IMR-90 (cell line): ENCODE measurements around the gene TNNI2. TPM values are rescaled to one million over a fixed set of nuclear protein-coding genes. Genes with fewer than 3 reads are reported as not detected.

ENCODE experiments used
- ATAC-seq: fragments of 200-7000 bp; cut with Tn5 transposase; 2 replicates; pipeline ENCODE4 v1.9.1; 2020; ENCODE audit warnings: low read depth, mild to moderate bottlenecking, moderate library complexity
- BruUV-seq: library from RNA; stranded (reverse); fragments of 400-500 nt; replicated peaks from 2 replicates; lab custom pipeline; 2021; lab: Mats Ljungman, UMichigan
- CTCF ChIA-PET: fragments of 300-600 bp; formaldehyde crosslinking; extraction: SDS; loops from one replicate; lab custom pipeline; 2021; ENCODE audit warnings: antibody characterized with exemption; lab: Yijun Ruan, JAX
- POLR2A ChIA-PET: fragments of 300-600 bp; sonication (Branson Sonifier 250); formaldehyde crosslinking; loops from one replicate; lab custom pipeline; 2022; ENCODE audit warnings: antibody characterized with exemption; ENCODE audit not compliant: unreplicated experiment; lab: Charles Lee
- DNase-seq: peaks from one replicate; pipeline ENCODE4 v3.0.0; 2013
- H2AFZ ChIP-seq: replicated peaks from 2 replicates; pipeline ENCODE3; 2013; ENCODE audit warnings: low read length, mild to moderate bottlenecking; ENCODE audit not compliant: poor library complexity
- H2AK5ac ChIP-seq: 2 replicates; pipeline ENCODE4 v1.6.1; 2013; ENCODE audit warnings: low read depth, low read length, inconsistent platforms
- H2AK9ac ChIP-seq: replicated peaks from 2 replicates; pipeline ENCODE3; 2013; ENCODE audit warnings: mild to moderate bottlenecking, low read depth, low read length, moderate library complexity; ENCODE audit not compliant: poor library complexity
- H2BK120ac ChIP-seq: 2 replicates; pipeline ENCODE4 v1.6.1; 2013; ENCODE audit warnings: low read depth, low read length, inconsistent platforms
- H2BK15ac ChIP-seq: 3 replicates; pipeline ENCODE4 v1.6.1; 2013; ENCODE audit warnings: low read depth, low read length, inconsistent platforms
- H2BK20ac ChIP-seq: 2 replicates; pipeline ENCODE4 v1.6.1; 2013; ENCODE audit warnings: low read depth, mild to moderate bottlenecking, inconsistent platforms, low read length, moderate library complexity
- H2BK5ac ChIP-seq: 2 replicates; pipeline ENCODE4 v1.6.1; 2013; ENCODE audit warnings: mild to moderate bottlenecking, low read depth, low read length, inconsistent platforms; ENCODE audit not compliant: poor library complexity, severe bottlenecking
- H3K14ac ChIP-seq: replicated peaks from 2 replicates; pipeline ENCODE4 v1.6.1; 2013; ENCODE audit warnings: low read depth, low read length, inconsistent platforms
- H3K18ac ChIP-seq: 2 replicates; pipeline ENCODE4 v1.6.1; 2013; ENCODE audit warnings: low read depth, low read length, control low read depth
- H3K23ac ChIP-seq: 2 replicates; pipeline ENCODE4 v1.6.1; 2013; ENCODE audit warnings: low read depth, low read length, inconsistent platforms
- H3K27ac ChIP-seq: 2 replicates; pipeline ENCODE4 v1.5.1; 2013; ENCODE audit warnings: mild to moderate bottlenecking, control low read depth, low read length; ENCODE audit not compliant: insufficient read depth
- H3K27me3 ChIP-seq: 2 replicates; pipeline ENCODE4 v1.6.1; 2013; ENCODE audit warnings: low read length; ENCODE audit not compliant: control insufficient read depth, insufficient read depth
- H3K36me3 ChIP-seq: 2 replicates; pipeline ENCODE4 v1.6.1; 2013; ENCODE audit warnings: low read length, mixed read lengths; ENCODE audit not compliant: control insufficient read depth, insufficient read depth
- H3K4ac ChIP-seq: 2 replicates; pipeline ENCODE4 v1.6.1; 2013; ENCODE audit warnings: low read depth, low read length, inconsistent platforms
- H3K4me1 ChIP-seq: 2 replicates; pipeline ENCODE4 v1.6.1; 2013; ENCODE audit warnings: low read length, mixed read lengths; ENCODE audit not compliant: control insufficient read depth, insufficient read depth
- H3K4me2 ChIP-seq: 2 replicates; pipeline ENCODE4 v1.6.1; 2013; ENCODE audit warnings: low read depth, mild to moderate bottlenecking, control low read depth, low read length, moderate library complexity
- H3K4me3 ChIP-seq: 2 replicates; pipeline ENCODE4 v1.5.1; 2013; ENCODE audit warnings: low read depth, mild to moderate bottlenecking, control low read depth, low read length, moderate library complexity; ENCODE audit not compliant: insufficient read depth
- H3K56ac ChIP-seq: 2 replicates; pipeline ENCODE4 v1.6.1; 2013; ENCODE audit warnings: low read length, inconsistent platforms; ENCODE audit not compliant: insufficient read depth; ENCODE audit errors: extremely low read depth
- H3K79me1 ChIP-seq, 2 experiments: 2 replicates each; pipeline ENCODE4 v1.6.1; 2013; ENCODE audit warnings: low read length in 2 of 2, inconsistent platforms in 1 of 2, low read depth in 1 of 2
- H3K9ac ChIP-seq: 2 replicates; pipeline ENCODE4 v1.6.1; 2013; ENCODE audit warnings: low read depth, low read length, control low read depth
- H3K9me1 ChIP-seq: 2 replicates; pipeline ENCODE4 v1.6.1; 2013; ENCODE audit warnings: low read length, inconsistent platforms; ENCODE audit not compliant: insufficient read depth
- H3K9me3 ChIP-seq: 2 replicates; pipeline ENCODE4 v1.6.1; 2013; ENCODE audit warnings: low read length; ENCODE audit not compliant: control insufficient read depth, insufficient read depth
- H4K20me1 ChIP-seq: 2 replicates; pipeline ENCODE4 v1.6.1; 2013; ENCODE audit warnings: low read length, inconsistent platforms; ENCODE audit not compliant: insufficient read depth
- H4K5ac ChIP-seq: 2 replicates; pipeline ENCODE4 v1.6.1; 2013; ENCODE audit warnings: mild to moderate bottlenecking, low read depth, low read length, control low read depth
- H4K8ac ChIP-seq, 2 experiments: 2 replicates each; pipeline ENCODE4 v1.6.1; 2013; ENCODE audit warnings: low read depth in 2 of 2, low read length in 2 of 2, control low read depth in 1 of 2, inconsistent platforms in 1 of 2
- H4K91ac ChIP-seq: 2 replicates; pipeline ENCODE4 v1.6.1; 2013; ENCODE audit warnings: low read depth, low read length, inconsistent platforms; ENCODE audit not compliant: insufficient read depth
- BHLHE40 ChIP-seq: fragments of 150-350 bp; IDR thresholded peaks from 2 replicates; pipeline ENCODE4 v1.6.1; 2016; ENCODE audit warnings: mild to moderate bottlenecking, low read depth, low read length
- CEBPB ChIP-seq: IDR thresholded peaks from 2 replicates; pipeline ENCODE4 v1.6.1; 2012; ENCODE audit warnings: low read depth, low read length, improper control_type of control experiment
- CHD1 ChIP-seq: IDR thresholded peaks from 2 replicates; pipeline ENCODE4 v1.6.1; 2012; ENCODE audit warnings: low read depth, low read length, improper control_type of control experiment
- FOS ChIP-seq: fragments of 150-350 bp; IDR thresholded peaks from 2 replicates; pipeline ENCODE4 v1.6.1; 2016; ENCODE audit warnings: low read depth, low read length
- MAFK ChIP-seq: IDR thresholded peaks from 2 replicates; pipeline ENCODE4 v1.6.1; 2012; ENCODE audit warnings: low read depth, low read length, improper control_type of control experiment
- MAZ ChIP-seq: IDR thresholded peaks from 2 replicates; pipeline ENCODE4 v1.6.1; 2012; ENCODE audit warnings: low read depth, mild to moderate bottlenecking, low read length, improper control_type of control experiment, moderate library complexity, borderline replicate concordance
- MXI1 ChIP-seq: IDR thresholded peaks from 2 replicates; pipeline ENCODE4 v1.6.1; 2012; ENCODE audit warnings: low read depth, mild to moderate bottlenecking, low read length, moderate library complexity, borderline replicate concordance
- NFE2L2 ChIP-seq: fragments of 150-350 bp; IDR thresholded peaks from 2 replicates; pipeline ENCODE4 v1.6.1; 2016; ENCODE audit warnings: low read depth, mild to moderate bottlenecking, low read length
- POLR2A ChIP-seq: IDR thresholded peaks from 2 replicates; pipeline ENCODE4 v1.6.1; 2012; ENCODE audit warnings: mild to moderate bottlenecking, low read depth, low read length
- RAD21 ChIP-seq: IDR thresholded peaks from 2 replicates; pipeline ENCODE4 v1.6.1; 2012; ENCODE audit warnings: low read length, improper control_type of control experiment
- RCOR1 ChIP-seq: IDR thresholded peaks from 2 replicates; pipeline ENCODE4 v1.6.1; 2012; ENCODE audit warnings: mild to moderate bottlenecking, low read length, improper control_type of control experiment; ENCODE audit not compliant: insufficient replicate concordance
- RFX5 ChIP-seq: IDR thresholded peaks from 2 replicates; pipeline ENCODE4 v1.8.0; 2012; ENCODE audit warnings: low read depth, mild to moderate bottlenecking, low read length, moderate library complexity
- SMC3 ChIP-seq: fragments of 150-350 bp; IDR thresholded peaks from 2 replicates; pipeline ENCODE4 v1.6.1; 2016; ENCODE audit warnings: low read depth, mild to moderate bottlenecking, antibody characterized with exemption, low read length, moderate library complexity
- WGBS, 2 experiments: methylation state at CpG; one replicate each; pipeline versions ENCODE4 v1.1.5 to v1.1.7; 2013; ENCODE audit warnings: missing lambda C conversion rate in 2 of 2; ENCODE audit not compliant: insufficient read length in 1 of 2; ENCODE audit errors: extremely low coverage in 2 of 2; 5-methylcytosine and 5-hydroxymethylcytosine counted together
- dilution Hi-C: fragments of 300-500 bp; cut with HindIII; formaldehyde crosslinking; loops from one replicate; pipeline ENCODE4 v1.14.3; 2018; ENCODE audit warnings: low sequenced_read_pairs; ENCODE audit not compliant: unreplicated experiment
- in situ Hi-C: fragments of 300-500 bp; cut with MboI; formaldehyde crosslinking; loops from 3 replicates; pipeline ENCODE4 v1.14.3; 2019; ENCODE audit warnings: low sequenced_read_pairs, inconsistent platforms, mixed read lengths
- intact Hi-C: fragments of 100-400 bp; cut with micrococcal nuclease; formaldehyde crosslinking; loops from 2 replicates; pipeline ENCODE4 v1.10.0; 2022
- polyA plus RNA-seq, 3 experiments: library from polyadenylated mRNA; depleted of rRNA; stranded (reverse); fragments of >200 nt; gene quantifications; 2 replicates each; pipeline ENCODE4 v1.2.3, GENCODE V29; 2012; ENCODE audit warnings: low replicate concordance in 1 of 3
- total RNA-seq: library from RNA; depleted of rRNA; stranded (reverse); fragments of >200 nt; gene quantifications from 2 replicates; pipeline ENCODE4 v1.2.3, GENCODE V29; 2012
- TF ChIP-seq, protein P1 (sequence below): fragments of 150-350 bp; IDR thresholded peaks from 2 replicates; pipeline ENCODE4 v1.6.1; 2016; ENCODE audit warnings: low read depth, mild to moderate bottlenecking, low read length, moderate library complexity, borderline replicate concordance
- TF ChIP-seq, protein P2 (sequence below): fragments of 150-350 bp; IDR thresholded peaks from 2 replicates; pipeline ENCODE4 v1.6.1; 2017; ENCODE audit warnings: mild to moderate bottlenecking, antibody characterized with exemption, low read length, low read depth

The TNNI2 gene
- total and polyA plus RNA-seq, 2 of the 4 experiments (the other 2 are of a cell fraction), result not detected

GRCh38 chr11:1878137-1879031, 39.6 kb downstream of the TNNI2 start (continued):
- TF ChIP-seq BHLHE40, result no peak

- intact Hi-C loops (no loop called here), dilution Hi-C loops (no loop called here), in situ Hi-C loops (no loop called here)
- Histone ChIP-seq H3K56ac (no peak overlapping the region), H3K4me2 (no peak overlapping the region), H4K20me1 (no peaks in the 10 kb centered on the region), H3K4ac (no peak overlapping the region), H2AK9ac (no peak overlapping the region), H3K36me3 (no peaks in the 10 kb centered on the region), H3K9me1 (no peaks in the 10 kb centered on the region), H2BK15ac (no peak overlapping the region), H3K9ac (no peak overlapping the region), H2AK5ac (no peak overlapping the region), H2AFZ (no peak overlapping the region), H3K9me3 (no peaks in the 10 kb centered on the region), H2BK20ac (no peak overlapping the region), H3K14ac (no peak overlapping the region), H4K8ac (no peak overlapping the region), H3K18ac (no peak overlapping the region), H3K4me1 (peaks cover 3% of the 10 kb centered on the region; the same call in 1 of the 2 replicates), H2BK120ac (no peak overlapping the region), H3K23ac (no peak overlapping the region), H3K27ac (no peak overlapping the region), H3K27me3 (peaks cover 9% of the 10 kb centered on the region; the same call in 1 of the 2 replicates), H3K4me3 (no peak overlapping the region), H2BK5ac (no peak overlapping the region), H4K91ac (no peak overlapping the region), H4K5ac (no peak overlapping the region), H3K79me1 (no peaks in the 10 kb centered on the region)
- no TSS peak for BruUV-seq
- WGBS, 2 experiments, result 68% methylated on average over 6 of the region's 13 CpGs; no CpG with 5 or more reads in 1 of the 2 experiments
- DNase-seq (no peak), ATAC-seq (no peak)
- POLR2A ChIA-PET, result no interaction called here
- CTCF ChIA-PET, result no interaction called here
- TF ChIP-seq RCOR1 (no peak), RFX5 (no peak), MAFK (no peak), MAZ (no peak), CEBPB (no peak), NFE2L2 (no peak), RAD21 (no peak), SMC3 (no peak), FOS (no peak), POLR2A (no peak), MXI1 (no peak), BHLHE40 (no peak), CHD1 (no peak)
- TF ChIP-seq, protein P1, sequence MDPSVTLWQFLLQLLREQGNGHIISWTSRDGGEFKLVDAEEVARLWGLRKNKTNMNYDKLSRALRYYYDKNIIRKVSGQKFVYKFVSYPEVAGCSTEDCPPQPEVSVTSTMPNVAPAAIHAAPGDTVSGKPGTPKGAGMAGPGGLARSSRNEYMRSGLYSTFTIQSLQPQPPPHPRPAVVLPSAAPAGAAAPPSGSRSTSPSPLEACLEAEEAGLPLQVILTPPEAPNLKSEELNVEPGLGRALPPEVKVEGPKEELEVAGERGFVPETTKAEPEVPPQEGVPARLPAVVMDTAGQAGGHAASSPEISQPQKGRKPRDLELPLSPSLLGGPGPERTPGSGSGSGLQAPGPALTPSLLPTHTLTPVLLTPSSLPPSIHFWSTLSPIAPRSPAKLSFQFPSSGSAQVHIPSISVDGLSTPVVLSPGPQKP, result no peak
- TF ChIP-seq, protein P2, sequence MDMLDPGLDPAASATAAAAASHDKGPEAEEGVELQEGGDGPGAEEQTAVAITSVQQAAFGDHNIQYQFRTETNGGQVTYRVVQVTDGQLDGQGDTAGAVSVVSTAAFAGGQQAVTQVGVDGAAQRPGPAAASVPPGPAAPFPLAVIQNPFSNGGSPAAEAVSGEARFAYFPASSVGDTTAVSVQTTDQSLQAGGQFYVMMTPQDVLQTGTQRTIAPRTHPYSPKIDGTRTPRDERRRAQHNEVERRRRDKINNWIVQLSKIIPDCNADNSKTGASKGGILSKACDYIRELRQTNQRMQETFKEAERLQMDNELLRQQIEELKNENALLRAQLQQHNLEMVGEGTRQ, result no peak
Measured at GRCh38 chr11:1879342-1879940, 40.7 kb downstream of the TNNI2 start.
